HL-60 (cell line): ENCODE data around the gene ZNF423.

Source experiments
- CTCF ChIP-seq: IDR thresholded peaks from one replicate; pipeline ENCODE4 v1.5.1; 2011; ENCODE audit warnings: low read length, control low read depth, inconsistent platforms; ENCODE audit not compliant: insufficient read depth
- GABPA ChIP-seq: IDR thresholded peaks from 2 replicates; pipeline ENCODE4 v1.6.1; 2012; ENCODE audit warnings: low read depth

GRCh38 chr16:49469930-49470451, 385.9 kb downstream of the ZNF423 start:
- TF ChIP-seq CTCF (no peak), GABPA (no peak)
